PC-3 (cell line): ENCODE results near the gene CDH12.

Experiments
- EZH2 ChIP-seq: fragments of 300-600 bp; sonication (generic); IDR thresholded peaks from one replicate; pipeline ENCODE4 v1.6.1; 2017; ENCODE audit warnings: antibody characterized with exemption, mild to moderate bottlenecking, low read length; ENCODE audit not compliant: unreplicated experiment
- EZH2phosphoT487 ChIP-seq: fragments of 300-600 bp; sonication (generic); IDR thresholded peaks from 2 replicates; pipeline ENCODE4 v1.6.1; 2018; ENCODE audit warnings: mild to moderate bottlenecking, antibody characterized with exemption, low read length, borderline replicate concordance
- TF ChIP-seq, protein P1 (sequence below): fragments of 300-600 bp; sonication (generic); conservative IDR thresholded peaks from 2 replicates; pipeline ENCODE4 v1.5.1; 2017; ENCODE audit warnings: antibody characterized with exemption, low read depth, mild to moderate bottlenecking, low read length

DNA sequence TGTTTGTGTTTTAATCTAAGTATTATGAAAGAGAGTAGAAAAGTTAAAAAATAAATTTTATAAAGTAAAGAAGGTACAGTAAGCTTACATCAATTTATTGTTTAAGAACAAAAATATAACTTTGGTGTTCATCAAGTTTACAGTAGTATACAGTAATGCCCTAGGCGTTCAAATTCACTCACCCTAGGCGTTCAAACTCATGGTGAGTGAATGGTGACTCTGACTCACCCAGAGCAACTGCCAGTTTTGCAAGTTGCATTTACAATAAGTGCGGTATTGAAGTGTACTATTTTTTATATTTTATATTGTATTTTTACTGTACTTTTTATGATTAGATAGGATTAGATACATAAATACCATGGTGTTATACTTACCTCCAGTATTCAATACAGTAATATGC, 421.3 kb downstream of the CDH12 start:
- TF ChIP-seq, protein P1, sequence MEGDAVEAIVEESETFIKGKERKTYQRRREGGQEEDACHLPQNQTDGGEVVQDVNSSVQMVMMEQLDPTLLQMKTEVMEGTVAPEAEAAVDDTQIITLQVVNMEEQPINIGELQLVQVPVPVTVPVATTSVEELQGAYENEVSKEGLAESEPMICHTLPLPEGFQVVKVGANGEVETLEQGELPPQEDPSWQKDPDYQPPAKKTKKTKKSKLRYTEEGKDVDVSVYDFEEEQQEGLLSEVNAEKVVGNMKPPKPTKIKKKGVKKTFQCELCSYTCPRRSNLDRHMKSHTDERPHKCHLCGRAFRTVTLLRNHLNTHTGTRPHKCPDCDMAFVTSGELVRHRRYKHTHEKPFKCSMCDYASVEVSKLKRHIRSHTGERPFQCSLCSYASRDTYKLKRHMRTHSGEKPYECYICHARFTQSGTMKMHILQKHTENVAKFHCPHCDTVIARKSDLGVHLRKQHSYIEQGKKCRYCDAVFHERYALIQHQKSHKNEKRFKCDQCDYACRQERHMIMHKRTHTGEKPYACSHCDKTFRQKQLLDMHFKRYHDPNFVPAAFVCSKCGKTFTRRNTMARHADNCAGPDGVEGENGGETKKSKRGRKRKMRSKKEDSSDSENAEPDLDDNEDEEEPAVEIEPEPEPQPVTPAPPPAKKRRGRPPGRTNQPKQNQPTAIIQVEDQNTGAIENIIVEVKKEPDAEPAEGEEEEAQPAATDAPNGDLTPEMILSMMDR: no peak
- TF ChIP-seq EZH2: no peak
- no peak for TF ChIP-seq EZH2phosphoT487
